GM19023 (cell line): ENCODE measurements around the gene C1RL.
A peak's percentile ranks its signal among the peaks of the same experiment; 100 is the strongest.

ENCODE experiments used
- ATAC-seq: cut with Tn5 transposase; IDR thresholded peaks from one replicate; pipeline ENCODE4 v1.9.1; 2021; ENCODE audit warnings: mild to moderate bottlenecking, moderate library complexity; ENCODE audit not compliant: unreplicated experiment

C1RL gene

GRCh38 chr12:7137908-7138307 is 28.9 kb upstream of the C1RL start:
- no peak for ATAC-seq

GRCh38 chr12:7136676-7137075 is 27.7 kb upstream of the C1RL start:
- no peak for ATAC-seq

DNA sequence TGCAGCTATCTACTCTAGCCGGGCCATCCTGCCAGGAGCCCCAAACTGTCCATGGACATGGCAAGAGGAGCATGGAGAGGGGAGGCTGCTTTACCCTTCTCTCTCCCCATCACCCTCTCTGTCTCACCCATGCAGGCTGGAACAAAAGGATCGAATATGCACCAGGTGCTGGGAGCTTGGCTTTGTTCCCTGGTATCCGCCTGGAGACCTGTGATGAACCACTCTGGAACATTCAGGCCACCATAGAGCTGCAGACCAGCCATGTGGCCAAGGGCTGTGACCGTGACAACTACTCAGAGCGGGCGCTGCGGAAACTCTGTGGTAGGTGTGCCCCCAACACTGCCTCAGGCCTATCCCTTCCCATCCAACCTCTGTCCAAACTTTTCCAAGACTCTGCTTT is 27.1 kb upstream of the C1RL start:
- no peak for ATAC-seq

DNA sequence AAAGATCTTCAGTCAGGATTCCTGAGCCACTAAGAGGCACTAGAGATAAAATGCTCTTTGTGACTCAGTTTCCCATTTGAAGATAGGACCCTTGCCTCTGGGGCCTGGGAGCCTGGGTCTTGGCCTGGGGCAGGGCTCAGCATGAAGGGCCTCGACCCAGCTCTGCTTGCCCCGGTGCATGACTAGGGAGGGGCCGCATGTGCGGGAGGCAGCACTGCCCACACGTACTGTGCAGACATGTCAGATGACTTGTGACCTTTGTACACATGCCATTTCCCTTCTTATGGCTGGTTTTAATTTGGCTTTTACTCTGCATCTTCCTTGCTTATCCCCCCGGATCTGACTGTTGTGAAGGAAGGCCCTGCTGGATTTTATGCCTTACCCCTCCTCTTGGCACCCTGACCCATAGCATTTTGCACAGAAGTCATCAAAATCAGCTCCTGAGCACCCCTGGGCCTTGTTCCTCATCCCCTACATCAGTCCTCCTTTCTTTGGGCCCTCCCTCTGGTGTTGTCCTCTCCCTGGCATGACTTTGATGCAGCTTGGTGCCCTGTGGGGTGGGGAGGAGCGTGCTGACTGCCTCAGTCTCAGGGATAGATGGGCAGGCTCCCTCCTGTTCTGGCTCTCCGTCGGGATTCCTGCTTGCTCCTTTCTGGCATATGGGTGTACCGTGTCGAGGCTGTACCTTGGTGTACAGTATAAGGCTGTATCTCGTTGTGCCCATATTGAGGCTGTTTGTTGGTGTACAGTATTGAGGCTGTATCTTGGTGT is 25.6 kb upstream of the C1RL start:
- no peak for ATAC-seq

DNA sequence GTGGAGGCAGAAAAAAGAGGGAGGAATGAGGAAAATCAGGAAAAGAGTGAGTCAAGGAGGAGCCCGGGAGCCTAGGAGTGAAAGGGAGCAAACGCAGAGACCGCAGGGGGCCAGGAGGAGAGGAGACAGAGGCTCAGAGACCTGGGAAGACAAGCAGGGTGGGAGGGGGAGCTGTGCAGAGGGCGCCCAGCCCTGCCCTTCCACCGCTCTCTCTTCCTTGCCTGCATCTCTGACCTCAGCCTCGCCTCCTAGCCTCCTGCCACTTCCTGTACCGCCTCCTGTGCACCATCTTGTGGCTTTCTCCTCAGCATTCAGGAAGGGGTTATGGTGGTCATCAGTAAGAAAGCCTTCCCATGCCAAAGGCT is 22.5 kb upstream of the C1RL start:
- ATAC-seq, result no peak

DNA sequence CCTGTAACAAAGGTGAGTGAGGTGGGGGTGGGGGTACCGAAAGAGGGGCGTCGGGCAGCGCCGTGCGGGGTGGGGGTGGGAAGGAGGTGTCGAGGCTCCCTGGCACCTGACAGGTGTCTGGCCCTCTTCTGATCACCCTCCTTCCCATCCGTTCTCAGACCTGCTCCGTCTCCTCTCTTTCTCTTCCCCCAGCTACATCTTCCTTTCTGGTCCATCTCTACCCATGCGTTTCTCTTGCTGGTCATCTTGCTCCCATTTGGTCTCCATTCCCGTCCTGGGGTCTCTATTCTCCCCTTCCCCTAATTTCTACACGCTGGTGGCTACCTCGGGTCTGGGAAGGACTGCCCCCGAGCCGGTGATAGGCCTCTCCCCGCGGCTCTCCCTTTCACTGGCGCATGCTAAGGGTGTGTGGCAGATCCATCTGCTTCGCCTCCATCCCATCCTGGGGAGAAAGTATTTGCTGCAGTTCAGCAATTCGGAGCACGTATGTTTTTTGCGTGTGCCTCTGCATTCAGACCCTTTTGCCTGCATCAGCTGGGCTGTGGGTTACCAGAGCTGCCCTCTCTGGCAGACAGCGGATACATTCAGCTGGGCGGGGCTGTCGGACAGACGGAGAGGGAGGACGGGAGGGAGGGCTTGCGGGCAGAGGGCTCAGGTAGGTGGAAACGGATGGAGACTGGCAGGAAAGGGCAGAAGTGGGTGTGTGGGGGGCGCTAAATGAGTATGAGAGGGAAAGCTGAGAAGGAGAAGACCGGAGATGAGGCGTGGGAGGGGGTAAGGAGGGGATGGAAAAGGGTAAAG is 21.9 kb upstream of the C1RL start:
- ATAC-seq, result peak; percentile 41

GRCh38 chr12:7129872-7130691 is 21.1 kb upstream of the C1RL start, which contains the start of gene CLSTN3:
Gene CLSTN3, plus strand, starts transcription at chr12:7130371. Its CDS starts 278 bp downstream, at chr12:7130649.
- ATAC-seq, result peak; percentile 84

- ATAC-seq, result peak; percentile 17
These were observed 20.4 kb upstream of the C1RL start for GRCh38 chr12:7129287-7129871.

GRCh38 chr12:7128681-7129286 is 19.8 kb upstream of the C1RL start, which contains the start of gene RBP5:
Gene RBP5, minus strand, starts transcription at chr12:7128889. Its CDS starts 114 bp downstream, at chr12:7128775.
- ATAC-seq, result no peak

DNA sequence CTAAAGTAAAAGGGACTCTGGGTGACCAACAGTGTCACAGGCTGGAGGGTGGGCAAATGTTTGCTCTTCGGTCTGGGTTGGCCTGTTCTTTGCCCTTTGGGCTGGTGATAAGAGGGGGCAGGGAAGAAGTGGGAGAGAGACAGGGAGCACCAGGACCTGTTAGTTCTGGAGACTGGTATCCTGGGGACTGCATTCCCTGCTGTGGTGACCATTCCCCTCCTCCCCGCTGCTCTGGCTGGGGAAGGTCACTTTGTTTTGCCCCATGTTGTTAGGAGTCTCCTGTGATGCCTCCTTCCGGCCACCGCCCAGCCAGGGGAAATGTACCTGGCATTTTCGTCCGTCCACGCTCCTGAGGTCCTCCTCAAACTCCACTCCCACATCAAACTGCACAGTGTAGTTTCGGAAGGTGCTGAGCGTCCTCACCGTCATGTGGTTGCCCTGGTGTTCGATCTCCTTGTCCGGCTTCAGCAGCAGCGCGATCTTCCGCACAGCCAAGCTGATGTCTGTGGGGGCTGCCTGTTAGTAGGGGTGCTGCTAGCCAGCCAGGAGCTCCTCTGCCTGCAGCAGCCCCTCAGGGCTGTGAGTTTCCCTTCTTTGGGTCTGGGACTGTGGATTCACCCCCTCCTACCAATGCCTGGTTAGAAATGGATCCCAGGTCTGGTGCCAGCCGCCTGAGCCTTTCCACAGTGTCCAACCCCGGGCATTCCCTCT is 19.1 kb upstream of the C1RL start:
- no peak for ATAC-seq

- no peak for ATAC-seq
These were observed 16.7 kb upstream of the C1RL start for GRCh38 chr12:7125632-7126227.

DNA sequence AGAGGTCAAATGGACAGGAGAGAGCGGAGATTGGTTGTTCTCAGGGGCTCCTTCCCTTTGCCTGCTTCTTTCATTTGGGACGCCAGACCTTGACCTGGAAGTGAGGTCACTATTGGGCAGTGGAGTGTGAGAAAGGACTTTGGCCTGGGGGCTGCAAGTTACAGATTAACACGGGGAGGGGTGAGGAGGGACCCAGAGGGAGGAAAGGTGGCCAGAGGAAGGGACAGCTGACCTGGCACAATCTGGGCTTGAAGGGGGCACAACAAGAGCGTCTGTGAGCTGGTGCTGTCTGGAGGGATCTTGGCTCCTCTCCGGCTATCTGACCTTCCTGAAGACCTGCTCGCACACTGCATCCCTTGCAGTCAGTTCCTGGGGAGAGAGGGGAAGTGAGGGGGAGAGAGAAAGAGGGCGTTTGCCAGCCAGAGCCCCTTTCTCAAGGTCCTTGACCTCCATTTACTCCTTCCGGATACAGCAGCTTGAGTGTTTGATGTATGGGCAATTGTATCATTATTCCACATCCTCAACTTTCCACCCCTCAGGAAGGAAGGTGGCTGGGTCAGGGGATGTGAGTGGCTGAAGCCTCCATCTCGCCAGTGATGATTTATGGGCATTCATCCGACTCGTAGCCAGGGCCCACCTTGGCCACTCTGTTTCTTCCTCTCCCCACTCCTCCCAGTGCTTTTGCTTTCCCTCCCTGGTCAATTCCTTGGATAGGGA is 14.9 kb upstream of the C1RL start:
- ATAC-seq, result no peak

DNA sequence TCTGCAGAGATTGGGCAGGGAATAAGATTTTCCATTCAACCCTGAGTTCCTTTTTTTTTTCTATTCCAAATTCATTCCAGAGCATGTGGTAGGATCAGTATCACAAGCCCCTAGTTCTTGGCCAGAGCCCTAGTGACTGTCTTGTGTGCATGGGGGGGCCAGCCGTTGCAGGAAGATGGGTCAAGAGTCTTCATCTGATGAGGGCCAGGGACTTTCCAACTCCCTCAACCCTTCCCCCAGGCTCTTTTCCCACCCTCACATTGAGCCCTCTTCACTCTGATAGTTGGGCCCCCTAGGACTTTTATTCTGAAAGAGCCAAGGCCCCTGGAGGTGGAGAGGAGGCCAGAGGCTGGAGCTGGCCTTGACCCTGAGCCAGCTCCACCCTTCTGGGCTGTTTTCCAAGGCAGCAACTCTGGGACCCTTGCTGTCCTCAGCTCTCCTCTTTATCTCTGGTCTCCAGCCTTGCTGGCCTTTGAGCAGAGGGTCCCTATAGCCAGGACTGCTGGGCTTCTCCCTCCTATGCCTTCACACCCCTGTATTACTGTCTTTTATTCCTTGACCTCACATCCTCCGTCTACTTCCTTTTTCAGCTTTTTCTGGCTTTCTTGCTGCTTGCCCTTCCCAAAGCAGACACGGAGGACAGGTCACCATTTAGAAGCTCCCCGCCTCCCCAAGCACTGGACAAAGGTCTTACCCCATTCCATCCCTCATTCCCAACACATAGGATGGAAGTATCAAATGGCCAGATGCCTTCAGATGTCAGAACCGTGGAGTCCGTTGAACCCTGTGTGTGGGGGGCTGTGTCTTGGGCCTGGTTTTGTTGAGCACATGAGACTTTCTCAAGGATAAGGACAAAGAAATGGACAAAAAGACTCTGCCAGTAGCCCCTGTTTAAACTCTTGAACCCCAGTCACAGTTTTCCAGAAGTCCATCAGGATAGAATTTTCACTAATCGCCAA is 14.1 kb upstream of the C1RL start:
- ATAC-seq, result no peak

DNA sequence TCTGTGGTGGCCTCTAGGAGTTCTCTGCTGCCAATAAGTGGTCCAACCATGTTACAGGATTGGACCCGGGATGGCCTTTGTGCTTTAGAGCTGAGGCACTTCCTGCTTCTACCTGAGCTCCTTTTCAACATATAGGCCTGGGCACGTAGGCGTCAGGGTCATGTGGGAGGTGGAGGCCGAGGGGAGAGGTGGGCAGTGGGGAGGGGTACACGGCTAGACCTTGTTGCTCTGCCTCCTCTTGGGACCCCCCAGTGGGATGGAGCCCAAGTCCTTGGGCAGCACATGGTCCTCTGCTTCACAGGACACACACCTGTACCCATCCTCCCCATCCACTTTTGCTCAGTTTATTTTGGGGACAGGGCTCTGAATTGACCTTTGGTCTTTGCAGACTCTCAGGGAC is 12.3 kb upstream of the C1RL start:
- no peak for ATAC-seq

DNA sequence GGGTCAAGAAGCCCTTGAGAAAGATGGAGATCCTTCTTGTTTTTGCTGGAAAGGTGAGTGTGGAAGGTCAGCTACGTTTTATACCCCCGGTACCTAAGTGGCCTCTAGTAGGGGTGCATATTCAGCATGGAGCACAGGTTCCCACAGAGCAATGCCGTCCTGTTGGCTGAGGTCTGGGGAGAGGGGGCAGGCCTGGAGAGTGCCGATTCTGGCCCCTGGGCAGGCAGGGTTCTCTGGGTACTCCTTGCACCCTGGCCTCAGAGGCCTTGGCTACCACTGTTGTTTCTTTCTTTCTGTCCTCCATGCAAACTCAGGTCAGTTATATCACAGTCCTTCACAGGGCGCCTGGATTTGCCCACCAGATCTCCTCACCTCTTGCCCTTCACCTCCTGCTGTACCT is 11.2 kb upstream of the C1RL start:
- ATAC-seq, result no peak

DNA sequence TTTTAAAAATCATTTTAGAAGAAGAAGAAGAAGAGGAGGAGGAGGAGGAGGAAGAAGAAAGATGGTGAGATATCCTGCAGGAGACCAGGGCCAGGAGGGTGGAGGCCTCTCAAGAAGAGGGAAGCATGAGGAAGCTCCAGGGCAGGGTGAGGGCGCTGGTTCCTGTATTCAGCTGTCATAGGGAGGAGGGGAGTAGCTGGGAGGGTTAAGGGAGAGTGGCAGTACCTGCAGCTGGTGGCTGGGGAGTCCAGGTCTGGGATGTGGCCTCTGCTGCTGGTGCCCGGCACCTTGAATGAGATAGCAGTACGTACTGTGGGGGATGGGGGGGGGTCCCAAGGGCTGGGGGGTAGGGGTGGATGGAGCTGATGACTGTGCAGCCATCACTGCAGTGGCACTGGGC is 9.9 kb upstream of the C1RL start:
- ATAC-seq, result no peak

GRCh38 chr12:7117670-7118069 is 8.7 kb upstream of the C1RL start:
- ATAC-seq, result no peak

- ATAC-seq, result no peak
These were observed 7.9 kb upstream of the C1RL start for GRCh38 chr12:7116916-7117315.
